HepG2 (cell line): Measurements from ENCODE around the gene LGALS1. TPM values are rescaled to one million over a fixed set of nuclear protein-coding genes. Genes with fewer than 3 reads are reported as not detected.

Experiments
- BRF2 ChIP-seq: sonication (generic); formaldehyde crosslinking; IDR thresholded peaks from 2 replicates; pipeline ENCODE4 v1.8.1; 2022; ENCODE audit warnings: mild to moderate bottlenecking, missing genetic modification reagents
- EZH2 ChIP-seq: conservative IDR thresholded peaks from 2 replicates; pipeline ENCODE4 v1.6.1; 2012; ENCODE audit warnings: mild to moderate bottlenecking, low read depth, low read length, moderate library complexity
- FOSL1 ChIP-seq: sonication (generic); formaldehyde crosslinking; IDR thresholded peaks from 2 replicates; pipeline ENCODE4 v1.9.0; 2021; ENCODE audit warnings: missing genetic modification reagents, borderline replicate concordance
- FOXM1 ChIP-seq: sonication (generic); formaldehyde crosslinking; IDR thresholded peaks from 2 replicates; pipeline ENCODE4 v1.5.0; 2020; ENCODE audit warnings: missing genetic modification reagents
- MBD4 ChIP-seq: IDR thresholded peaks from 2 replicates; pipeline ENCODE4 v1.6.1; 2012; ENCODE audit warnings: low read length, inconsistent platforms, borderline replicate concordance
- MIXL1 ChIP-seq: IDR thresholded peaks from 2 replicates; pipeline ENCODE4 v1.6.1; 2016
- MYC ChIP-seq: sonication (generic); formaldehyde crosslinking; IDR thresholded peaks from 2 replicates; pipeline ENCODE4 v1.9.0; 2021; ENCODE audit warnings: missing genetic modification reagents, borderline replicate concordance
- PITX1 ChIP-seq: sonication (generic); formaldehyde crosslinking; IDR thresholded peaks from 2 replicates; pipeline ENCODE4 v1.5.1; 2020; ENCODE audit warnings: mild to moderate bottlenecking, missing genetic modification reagents
- PLSCR1 ChIP-seq: sonication (generic); formaldehyde crosslinking; IDR thresholded peaks from 2 replicates; pipeline ENCODE4 v1.5.0; 2020; ENCODE audit warnings: missing genetic modification reagents, mild to moderate bottlenecking, borderline replicate concordance
- PREB ChIP-seq: sonication (generic); formaldehyde crosslinking; IDR thresholded peaks from 2 replicates; pipeline ENCODE4 v1.4.0; 2020; ENCODE audit warnings: missing genetic modification reagents
- TERF1 ChIP-seq: sonication (generic); formaldehyde crosslinking; IDR thresholded peaks from 2 replicates; pipeline ENCODE4 v1.8.0; 2022; ENCODE audit warnings: mild to moderate bottlenecking, missing genetic modification reagents, moderate library complexity
- UBTF ChIP-seq: sonication (generic); formaldehyde crosslinking; IDR thresholded peaks from 2 replicates; pipeline ENCODE4 v1.4.0; 2020; ENCODE audit warnings: mild to moderate bottlenecking, missing genetic modification reagents
- XRCC5 ChIP-seq: fragments of 200-400 bp; formaldehyde crosslinking; optimal IDR thresholded peaks from 2 replicates; pipeline ENCODE3; 2017; ENCODE audit warnings: mild to moderate bottlenecking, low read length
- ZBTB44 ChIP-seq: sonication (generic); formaldehyde crosslinking; IDR thresholded peaks from 2 replicates; pipeline ENCODE4 v1.4.0; 2020; ENCODE audit warnings: missing genetic modification reagents
- ZFP90 ChIP-seq: sonication (generic); formaldehyde crosslinking; IDR thresholded peaks from 2 replicates; pipeline ENCODE4 v1.8.0; 2022; ENCODE audit warnings: missing genetic modification reagents, mild to moderate bottlenecking, inconsistent platforms, borderline replicate concordance
- ZMYM3 ChIP-seq: sonication (generic); formaldehyde crosslinking; IDR thresholded peaks from 2 replicates; pipeline ENCODE4 v1.5.1; 2020; ENCODE audit warnings: mild to moderate bottlenecking, missing genetic modification reagents
- ZNF350 ChIP-seq: sonication (generic); formaldehyde crosslinking; IDR thresholded peaks from 2 replicates; pipeline ENCODE4 v1.4.0; 2020; ENCODE audit warnings: mild to moderate bottlenecking, low read depth, missing genetic modification reagents, borderline replicate concordance
- ZNF749 ChIP-seq: sonication (generic); formaldehyde crosslinking; IDR thresholded peaks from 2 replicates; pipeline ENCODE4 v1.8.0; 2022; ENCODE audit warnings: mild to moderate bottlenecking, missing genetic modification reagents, moderate library complexity, borderline replicate concordance
- polyA plus RNA-seq, 8 experiments: library from polyadenylated mRNA; depleted of rRNA in 3 of 8; stranded (reverse) in 7 of 8; unstranded in 1 of 8; fragments of >200 nt; fragmentation: Illumina TruSeq in 4 of 8; extraction: Trizol in 4 of 8; gene quantifications; 2 replicates each; pipeline versions ENCODE4 v1.2.1 to v1.2.3, GENCODE V29; 2011 to 2016; ENCODE audit warnings: low read depth in 4 of 8, missing spikeins in 1 of 8, mixed read lengths in 1 of 8; ENCODE audit not compliant: insufficient read depth in 1 of 8
- total RNA-seq, 5 experiments: library from RNA; depleted of rRNA; stranded (reverse); fragments of >200 nt; fragmentation: Illumina TruSeq; extraction: Trizol; gene quantifications; 2 replicates each; pipeline ENCODE4 v1.2.3, GENCODE V29; 2016; ENCODE audit warnings: low read depth in 1 of 5

The LGALS1 gene
- total and polyA plus RNA-seq, 2 of the 13 experiments (the other 11 are each of a cell fraction or from before 2014, with no cell fraction given): 103 to 858 TPM

- TF ChIP-seq ZBTB44 (CRISPR knock-in tag) (peak; percentile 56; the same call in 1 of the 2 replicates), TERF1 (CRISPR knock-in tag) (no peak), MIXL1 (CRISPR knock-in tag) (peak; percentile 67; the same call in 1 of the 2 replicates), ZMYM3 (peak; percentile 87; the same call in 1 of the 2 replicates), ZNF749 (no peak), PREB (CRISPR knock-in tag) (no peak), BRF2 (CRISPR knock-in tag) (peak; percentile 57; the same call in 1 of the 2 replicates), MYC (CRISPR knock-in tag) (peak; percentile 75; the same call in 1 of the 2 replicates), PITX1 (CRISPR knock-in tag) (peak; percentile 74; the same call in 1 of the 2 replicates), FOSL1 (CRISPR knock-in tag) (0 out of 2 replicates have a peak, but pooled peaks have one; percentile 9), XRCC5 (peak; percentile 97), ZNF350 (peak; percentile 93), PLSCR1 (CRISPR knock-in tag) (no peak), EZH2 (no peak), UBTF (CRISPR knock-in tag) (peak; percentile 71), ZFP90 (CRISPR knock-in tag) (peak; percentile 47; the same call in 1 of the 2 replicates), FOXM1 (CRISPR knock-in tag) (no peak), MBD4 (no peak)
Measured at GRCh38 chr22:37686002-37686982, 10.9 kb downstream of the LGALS1 start, which contains the start of gene NOL12 (continued).
